IMR-90 (cell line): ENCODE data around the gene GPC4. TPM values are rescaled to one million over a fixed set of nuclear protein-coding genes. Genes with fewer than 3 reads are reported as not detected.
A peak's percentile ranks its signal among the peaks of the same experiment; 100 is the strongest.

ENCODE experiments used
- ATAC-seq: fragments of 200-7000 bp; cut with Tn5 transposase; 2 replicates; pipeline ENCODE4 v1.9.1; 2020; ENCODE audit warnings: low read depth, mild to moderate bottlenecking, moderate library complexity
- BruUV-seq: library from RNA; stranded (reverse); fragments of 400-500 nt; replicated peaks from 2 replicates; lab custom pipeline; 2021; lab: Mats Ljungman, UMichigan
- CTCF ChIA-PET: fragments of 300-600 bp; formaldehyde crosslinking; extraction: SDS; loops from one replicate; lab custom pipeline; 2021; ENCODE audit warnings: antibody characterized with exemption; lab: Yijun Ruan, JAX
- POLR2A ChIA-PET: fragments of 300-600 bp; sonication (Branson Sonifier 250); formaldehyde crosslinking; loops from one replicate; lab custom pipeline; 2022; ENCODE audit warnings: antibody characterized with exemption; ENCODE audit not compliant: unreplicated experiment; lab: Charles Lee
- DNase-seq: peaks from one replicate; pipeline ENCODE4 v3.0.0; 2013
- H2AFZ ChIP-seq: replicated peaks from 2 replicates; pipeline ENCODE3; 2013; ENCODE audit warnings: low read length, mild to moderate bottlenecking; ENCODE audit not compliant: poor library complexity
- H2AK5ac ChIP-seq: 2 replicates; pipeline ENCODE4 v1.6.1; 2013; ENCODE audit warnings: low read depth, low read length, inconsistent platforms
- H2AK9ac ChIP-seq: replicated peaks from 2 replicates; pipeline ENCODE3; 2013; ENCODE audit warnings: mild to moderate bottlenecking, low read depth, low read length, moderate library complexity; ENCODE audit not compliant: poor library complexity
- H2BK120ac ChIP-seq: 2 replicates; pipeline ENCODE4 v1.6.1; 2013; ENCODE audit warnings: low read depth, low read length, inconsistent platforms
- H2BK15ac ChIP-seq: 3 replicates; pipeline ENCODE4 v1.6.1; 2013; ENCODE audit warnings: low read depth, low read length, inconsistent platforms
- H2BK20ac ChIP-seq: 2 replicates; pipeline ENCODE4 v1.6.1; 2013; ENCODE audit warnings: low read depth, mild to moderate bottlenecking, inconsistent platforms, low read length, moderate library complexity
- H2BK5ac ChIP-seq: 2 replicates; pipeline ENCODE4 v1.6.1; 2013; ENCODE audit warnings: mild to moderate bottlenecking, low read depth, low read length, inconsistent platforms; ENCODE audit not compliant: poor library complexity, severe bottlenecking
- H3K14ac ChIP-seq: replicated peaks from 2 replicates; pipeline ENCODE4 v1.6.1; 2013; ENCODE audit warnings: low read depth, low read length, inconsistent platforms
- H3K18ac ChIP-seq: 2 replicates; pipeline ENCODE4 v1.6.1; 2013; ENCODE audit warnings: low read depth, low read length, control low read depth
- H3K23ac ChIP-seq: 2 replicates; pipeline ENCODE4 v1.6.1; 2013; ENCODE audit warnings: low read depth, low read length, inconsistent platforms
- H3K27ac ChIP-seq: 2 replicates; pipeline ENCODE4 v1.5.1; 2013; ENCODE audit warnings: mild to moderate bottlenecking, control low read depth, low read length; ENCODE audit not compliant: insufficient read depth
- H3K27me3 ChIP-seq: 2 replicates; pipeline ENCODE4 v1.6.1; 2013; ENCODE audit warnings: low read length; ENCODE audit not compliant: control insufficient read depth, insufficient read depth
- H3K36me3 ChIP-seq: 2 replicates; pipeline ENCODE4 v1.6.1; 2013; ENCODE audit warnings: low read length, mixed read lengths; ENCODE audit not compliant: control insufficient read depth, insufficient read depth
- H3K4ac ChIP-seq: 2 replicates; pipeline ENCODE4 v1.6.1; 2013; ENCODE audit warnings: low read depth, low read length, inconsistent platforms
- H3K4me1 ChIP-seq: 2 replicates; pipeline ENCODE4 v1.6.1; 2013; ENCODE audit warnings: low read length, mixed read lengths; ENCODE audit not compliant: control insufficient read depth, insufficient read depth
- H3K4me2 ChIP-seq: 2 replicates; pipeline ENCODE4 v1.6.1; 2013; ENCODE audit warnings: low read depth, mild to moderate bottlenecking, control low read depth, low read length, moderate library complexity
- H3K4me3 ChIP-seq: 2 replicates; pipeline ENCODE4 v1.5.1; 2013; ENCODE audit warnings: low read depth, mild to moderate bottlenecking, control low read depth, low read length, moderate library complexity; ENCODE audit not compliant: insufficient read depth
- H3K56ac ChIP-seq: 2 replicates; pipeline ENCODE4 v1.6.1; 2013; ENCODE audit warnings: low read length, inconsistent platforms; ENCODE audit not compliant: insufficient read depth; ENCODE audit errors: extremely low read depth
- H3K79me1 ChIP-seq, 2 experiments: 2 replicates each; pipeline ENCODE4 v1.6.1; 2013; ENCODE audit warnings: low read length in 2 of 2, inconsistent platforms in 1 of 2, low read depth in 1 of 2
- H3K9ac ChIP-seq: 2 replicates; pipeline ENCODE4 v1.6.1; 2013; ENCODE audit warnings: low read depth, low read length, control low read depth
- H3K9me1 ChIP-seq: 2 replicates; pipeline ENCODE4 v1.6.1; 2013; ENCODE audit warnings: low read length, inconsistent platforms; ENCODE audit not compliant: insufficient read depth
- H3K9me3 ChIP-seq: 2 replicates; pipeline ENCODE4 v1.6.1; 2013; ENCODE audit warnings: low read length; ENCODE audit not compliant: control insufficient read depth, insufficient read depth
- H4K20me1 ChIP-seq: 2 replicates; pipeline ENCODE4 v1.6.1; 2013; ENCODE audit warnings: low read length, inconsistent platforms; ENCODE audit not compliant: insufficient read depth
- H4K5ac ChIP-seq: 2 replicates; pipeline ENCODE4 v1.6.1; 2013; ENCODE audit warnings: mild to moderate bottlenecking, low read depth, low read length, control low read depth
- H4K8ac ChIP-seq, 2 experiments: 2 replicates each; pipeline ENCODE4 v1.6.1; 2013; ENCODE audit warnings: low read depth in 2 of 2, low read length in 2 of 2, control low read depth in 1 of 2, inconsistent platforms in 1 of 2
- H4K91ac ChIP-seq: 2 replicates; pipeline ENCODE4 v1.6.1; 2013; ENCODE audit warnings: low read depth, low read length, inconsistent platforms; ENCODE audit not compliant: insufficient read depth
- RAD21 ChIP-seq: IDR thresholded peaks from 2 replicates; pipeline ENCODE4 v1.6.1; 2012; ENCODE audit warnings: low read length, improper control_type of control experiment
- RFX5 ChIP-seq: IDR thresholded peaks from 2 replicates; pipeline ENCODE4 v1.8.0; 2012; ENCODE audit warnings: low read depth, mild to moderate bottlenecking, low read length, moderate library complexity
- WGBS, 2 experiments: methylation state at CpG; one replicate each; pipeline versions ENCODE4 v1.1.5 to v1.1.7; 2013; ENCODE audit warnings: missing lambda C conversion rate in 2 of 2; ENCODE audit not compliant: insufficient read length in 1 of 2; ENCODE audit errors: extremely low coverage in 2 of 2; 5-methylcytosine and 5-hydroxymethylcytosine counted together
- dilution Hi-C: fragments of 300-500 bp; cut with HindIII; formaldehyde crosslinking; loops from one replicate; pipeline ENCODE4 v1.14.3; 2018; ENCODE audit warnings: low sequenced_read_pairs; ENCODE audit not compliant: unreplicated experiment
- in situ Hi-C: fragments of 300-500 bp; cut with MboI; formaldehyde crosslinking; loops from 3 replicates; pipeline ENCODE4 v1.14.3; 2019; ENCODE audit warnings: low sequenced_read_pairs, inconsistent platforms, mixed read lengths
- intact Hi-C: fragments of 100-400 bp; cut with micrococcal nuclease; formaldehyde crosslinking; loops from 2 replicates; pipeline ENCODE4 v1.10.0; 2022
- polyA plus RNA-seq, 3 experiments: library from polyadenylated mRNA; depleted of rRNA; stranded (reverse); fragments of >200 nt; gene quantifications; 2 replicates each; pipeline ENCODE4 v1.2.3, GENCODE V29; 2012; ENCODE audit warnings: low replicate concordance in 1 of 3
- total RNA-seq: library from RNA; depleted of rRNA; stranded (reverse); fragments of >200 nt; gene quantifications from 2 replicates; pipeline ENCODE4 v1.2.3, GENCODE V29; 2012

The GPC4 gene
- total and polyA plus RNA-seq, 2 of the 4 experiments (the other 2 are of a cell fraction) = 0.54 to 1.6 TPM

DNA sequence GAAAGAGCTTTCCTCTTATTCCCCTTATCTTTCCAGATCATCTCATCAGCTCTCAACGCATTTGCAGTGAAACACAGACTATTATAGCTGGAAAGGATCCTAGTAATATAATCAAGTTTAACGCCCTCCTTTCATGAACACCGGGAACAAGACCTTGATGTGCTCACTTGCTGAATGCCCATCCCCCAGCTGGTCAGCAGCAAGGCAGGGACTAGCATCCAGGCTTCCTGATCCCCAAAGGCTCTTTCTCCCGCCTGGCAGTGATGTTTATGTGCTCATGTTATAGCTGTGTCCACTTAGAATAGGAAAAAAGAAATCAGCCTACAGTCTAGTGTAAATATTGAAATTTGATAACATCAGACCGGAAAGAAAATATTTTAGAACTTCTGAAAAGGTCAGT lies 24.6 kb downstream of the GPC4 start:
- CTCF ChIA-PET = interaction anchor here (0.6 kb wide), 1 partner anchor 9 kb away, joined by 3 read pairs; no protein-coding TSS in a partner anchor
- no peak overlapping the region for H4K91ac ChIP-seq
- BruUV-seq = no TSS peak

More for the DNA sequence above, 24.6 kb downstream of the GPC4 start:
- Histone ChIP-seq H2BK15ac (no peak overlapping the region), H3K4ac (no peak overlapping the region), H2BK5ac (no peak overlapping the region), H4K20me1 (no peaks in the 10 kb centered on the region; the same call in 1 of the 2 replicates), H3K18ac (no peak overlapping the region), H3K27ac (no peak overlapping the region), H3K9me1 (no peaks in the 10 kb centered on the region), H3K14ac (no peak overlapping the region), H2AFZ (no peak overlapping the region), H3K56ac (no peak overlapping the region), H3K4me1 (0 out of 2 replicates have a peak, but pooled peaks cover 4% of the 10 kb centered on the region), H3K36me3 (no peaks in the 10 kb centered on the region), H3K27me3 (peaks cover 2% of the 10 kb centered on the region), H3K23ac (no peak overlapping the region), H3K4me2 (peak overlapping the region; percentile 50; the same call in 1 of the 2 replicates), H4K5ac (no peak overlapping the region), H3K79me1 (no peaks in the 10 kb centered on the region), H3K9me3 (no peaks in the 10 kb centered on the region), H3K9ac (no peak overlapping the region), H2BK20ac (no peak overlapping the region), H2AK9ac (no peak overlapping the region), H2BK120ac (no peak overlapping the region), H4K8ac (no peak overlapping the region), H3K4me3 (no peak overlapping the region), H2AK5ac (no peak overlapping the region)
- intact Hi-C loops (no loop called here), in situ Hi-C loops (no loop called here), dilution Hi-C loops (no loop called here)
- TF ChIP-seq RFX5 = no peak
- TF ChIP-seq RAD21 = no peak
- DNase-seq = no peak
- POLR2A ChIA-PET = no interaction called here
- WGBS, 2 experiments = no CpG with 5 or more reads among the region's 5 CpGs
- no peak for ATAC-seq
